Tibial nerve (tissue), 3 donors: ENCODE data around the gene LYRM4.

ENCODE experiments used
- EP300 ChIP-seq, 2 donors: sonication (generic); formaldehyde crosslinking; IDR thresholded peaks; one replicate each; pipeline ENCODE4 v1.6.1; 2017; ENCODE audit warnings: antibody characterized with exemption in 2 of 2, mild to moderate bottlenecking in 1 of 2
- POLR2A ChIP-seq, 2 donors: fragments of 450-650 bp; IDR thresholded peaks; one replicate each; pipeline ENCODE4 v1.6.1; 2017; ENCODE audit warnings: antibody characterized with exemption in 2 of 2, mild to moderate bottlenecking in 2 of 2, moderate library complexity in 2 of 2

GRCh38 chr6:5071216-5071615 is 189.5 kb downstream of the LYRM4 start:
- TF ChIP-seq POLR2A (IDR thresholded peaks at IDR 0.05) = no peak
- no peak for TF ChIP-seq EP300 (IDR thresholded peaks at IDR 0.05)
